Progenitor cell of endocrine pancreas (in vitro differentiated cells): ENCODE data around the gene RYR3. TPM values are rescaled to one million over a fixed set of nuclear protein-coding genes. Genes with fewer than 3 reads are reported as not detected.

Experiments used
- DNase-seq: peaks from one replicate; pipeline ENCODE4 v3.0.0; 2021; ENCODE audit warnings: low spot score; ENCODE audit not compliant: unreplicated experiment
- H3K27ac Mint-ChIP-seq: 2 replicates; pipeline ENCODE4 v1.8.0; 2021; ENCODE audit warnings: mild to moderate bottlenecking, moderate library complexity, mixed read lengths
- H3K27me3 Mint-ChIP-seq: 2 replicates; pipeline ENCODE4 v1.8.0; 2021; ENCODE audit warnings: mixed read lengths
- H3K36me3 Mint-ChIP-seq: 2 replicates; pipeline ENCODE4 v1.8.0; 2022; ENCODE audit warnings: mixed read lengths; ENCODE audit not compliant: insufficient read depth
- H3K4me1 Mint-ChIP-seq: 2 replicates; pipeline ENCODE4 v1.8.0; 2021; ENCODE audit warnings: low read depth, mixed read lengths
- H3K4me3 Mint-ChIP-seq: 2 replicates; pipeline ENCODE4 v1.8.0; 2021; ENCODE audit warnings: low read depth, mild to moderate bottlenecking, moderate library complexity, mixed read lengths
- H3K9me3 Mint-ChIP-seq: 2 replicates; pipeline ENCODE4 v1.8.0; 2021; ENCODE audit warnings: low read depth, mixed read lengths
- CTCF ChIP-seq: fragments of 200-600 bp; sonication (generic); IDR thresholded peaks from one replicate; pipeline ENCODE4 v1.5.0; 2021; ENCODE audit warnings: antibody characterized with exemption, mild to moderate bottlenecking; ENCODE audit not compliant: unreplicated experiment
- total RNA-seq: library from RNA; stranded (reverse); gene quantifications from 2 replicates; pipeline ENCODE4 v1.2.1, GENCODE V29; 2021

Gene RYR3
- total RNA-seq, 1 donor from 2014 or later: 0.07 TPM

- Mint-ChIP-seq H3K9me3 (peaks cover 7% of the 10 kb centered on the region), H3K4me1 (no peaks in the 10 kb centered on the region), H3K27me3 (peaks cover 2% of the 10 kb centered on the region), H3K36me3 (no peaks in the 10 kb centered on the region), H3K27ac (no peak overlapping the region), H3K4me3 (no peak overlapping the region)
- TF ChIP-seq CTCF: no peak
- DNase-seq: no peak
Measured at GRCh38 chr15:33624439-33624838, 313.7 kb downstream of the RYR3 start.

- no peak for TF ChIP-seq CTCF
Measured at GRCh38 chr15:33629647-33630046, 318.9 kb downstream of the RYR3 start.

GRCh38 chr15:33636234-33636633 is 325.5 kb downstream of the RYR3 start:
- DNase-seq: no peak
- H3K9me3 Mint-ChIP-seq: no peaks in the 10 kb centered on the region
- no peak overlapping the region for H3K4me3 Mint-ChIP-seq
- H3K27me3 Mint-ChIP-seq: no peaks in the 10 kb centered on the region
- H3K27ac Mint-ChIP-seq: no peak overlapping the region
- H3K4me1 Mint-ChIP-seq: peaks cover 4% of the 10 kb centered on the region
- TF ChIP-seq CTCF: no peak
- H3K36me3 Mint-ChIP-seq: no peaks in the 10 kb centered on the region

More at GRCh38 chr15:33629647-33630046, 318.9 kb downstream of the RYR3 start:
- H3K36me3 Mint-ChIP-seq: no peaks in the 10 kb centered on the region
- no peak overlapping the region for H3K27ac Mint-ChIP-seq
- peaks cover 7% of the 10 kb centered on the region for H3K9me3 Mint-ChIP-seq
- H3K27me3 Mint-ChIP-seq: peaks cover 2% of the 10 kb centered on the region
- no peaks in the 10 kb centered on the region for H3K4me1 Mint-ChIP-seq
- DNase-seq: no peak
- no peak overlapping the region for H3K4me3 Mint-ChIP-seq

- TF ChIP-seq CTCF: no peak
Measured at GRCh38 chr15:33636958-33637357, 326.2 kb downstream of the RYR3 start.

GRCh38 chr15:33638453-33638852 is 327.7 kb downstream of the RYR3 start:
- H3K36me3 Mint-ChIP-seq: no peaks in the 10 kb centered on the region
- DNase-seq: no peak
- no peaks in the 10 kb centered on the region for H3K9me3 Mint-ChIP-seq
- peaks cover 4% of the 10 kb centered on the region for H3K27me3 Mint-ChIP-seq
- no peak for TF ChIP-seq CTCF
- no peak overlapping the region for H3K27ac Mint-ChIP-seq
- H3K4me3 Mint-ChIP-seq: no peak overlapping the region
- H3K4me1 Mint-ChIP-seq: peaks cover 4% of the 10 kb centered on the region

More at GRCh38 chr15:33636958-33637357, 326.2 kb downstream of the RYR3 start:
- no peak overlapping the region for H3K27ac Mint-ChIP-seq
- H3K36me3 Mint-ChIP-seq: no peaks in the 10 kb centered on the region
- H3K4me3 Mint-ChIP-seq: no peak overlapping the region
- no peak for DNase-seq
- H3K4me1 Mint-ChIP-seq: peaks cover 4% of the 10 kb centered on the region
- H3K9me3 Mint-ChIP-seq: no peaks in the 10 kb centered on the region
- peaks cover 3% of the 10 kb centered on the region for H3K27me3 Mint-ChIP-seq
